ENCODE measurements around the gene PCGF3. TPM values are rescaled to one million over a fixed set of nuclear protein-coding genes. Genes with fewer than 3 reads are reported as not detected.

PCGF3 gene
- polyA plus RNA-seq, 1 experiment = 37.2 TPM

DNA sequence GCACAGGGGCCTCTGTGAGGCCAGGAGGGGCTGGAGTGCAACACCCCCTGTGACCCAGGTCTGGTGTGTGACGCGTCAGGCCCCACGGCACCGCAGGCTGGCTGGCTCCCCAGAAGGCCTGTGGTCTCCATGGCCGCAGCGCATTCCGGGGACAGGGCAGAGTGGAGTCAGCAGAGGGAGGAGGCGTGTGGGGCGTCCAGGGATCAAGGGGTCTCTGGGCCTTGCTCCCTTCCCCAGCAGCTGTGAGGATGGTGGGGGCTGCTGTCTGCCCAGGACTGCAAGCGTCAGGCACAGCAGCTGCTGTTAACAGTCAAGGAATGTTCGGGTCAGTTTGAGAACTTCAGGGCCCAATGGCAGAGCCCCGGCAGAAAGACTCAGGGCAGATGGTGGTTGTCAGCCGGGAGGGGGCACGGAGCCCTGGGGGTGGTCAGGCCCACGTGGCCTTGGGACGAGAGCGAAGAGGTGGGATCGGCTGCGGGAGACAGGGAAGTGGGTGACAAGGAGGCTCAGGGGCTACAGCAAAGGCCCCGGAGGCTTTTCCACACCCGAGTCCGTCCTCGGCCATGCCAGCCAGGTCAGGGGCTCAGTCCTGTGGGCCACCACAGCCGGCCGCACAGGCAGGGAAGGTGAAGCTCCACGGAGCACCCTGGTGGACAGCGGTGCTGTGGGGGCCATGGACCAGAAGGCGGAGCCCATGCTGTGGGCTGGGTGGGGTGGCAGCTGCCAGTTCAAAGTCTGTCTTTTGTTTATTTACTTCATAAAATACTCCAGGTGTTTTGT lies 18.3 kb downstream of the PCGF3 start:
- Histone ChIP-seq H3K27me3 (ENCODE audit: control insufficient read depth, insufficient read depth, low read length) (no peaks in the 10 kb centered on the region), H3K9me3 (ENCODE audit: control insufficient read depth, insufficient read depth, low read length) (peaks cover 32% of the 10 kb centered on the region), H3K27ac (ENCODE audit: low read depth, low read length) (no peak overlapping the region), H3K4me3 (ENCODE audit: low read depth, low read length) (no peak overlapping the region)
- TF ChIP-seq, protein P1, sequence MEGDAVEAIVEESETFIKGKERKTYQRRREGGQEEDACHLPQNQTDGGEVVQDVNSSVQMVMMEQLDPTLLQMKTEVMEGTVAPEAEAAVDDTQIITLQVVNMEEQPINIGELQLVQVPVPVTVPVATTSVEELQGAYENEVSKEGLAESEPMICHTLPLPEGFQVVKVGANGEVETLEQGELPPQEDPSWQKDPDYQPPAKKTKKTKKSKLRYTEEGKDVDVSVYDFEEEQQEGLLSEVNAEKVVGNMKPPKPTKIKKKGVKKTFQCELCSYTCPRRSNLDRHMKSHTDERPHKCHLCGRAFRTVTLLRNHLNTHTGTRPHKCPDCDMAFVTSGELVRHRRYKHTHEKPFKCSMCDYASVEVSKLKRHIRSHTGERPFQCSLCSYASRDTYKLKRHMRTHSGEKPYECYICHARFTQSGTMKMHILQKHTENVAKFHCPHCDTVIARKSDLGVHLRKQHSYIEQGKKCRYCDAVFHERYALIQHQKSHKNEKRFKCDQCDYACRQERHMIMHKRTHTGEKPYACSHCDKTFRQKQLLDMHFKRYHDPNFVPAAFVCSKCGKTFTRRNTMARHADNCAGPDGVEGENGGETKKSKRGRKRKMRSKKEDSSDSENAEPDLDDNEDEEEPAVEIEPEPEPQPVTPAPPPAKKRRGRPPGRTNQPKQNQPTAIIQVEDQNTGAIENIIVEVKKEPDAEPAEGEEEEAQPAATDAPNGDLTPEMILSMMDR (IDR thresholded peaks at IDR 0.05; ENCODE audit: low read depth, low read length) = no peak
- POLR2A ChIA-PET = no interaction called here
- DNase-seq (ENCODE audit: low read depth, low spot score) = no peak
- CTCF ChIA-PET = interaction anchor here (2.1 kb wide), 1 partner anchor 18 kb away, joined by 5 read pairs; no protein-coding TSS in a partner anchor

DNA sequence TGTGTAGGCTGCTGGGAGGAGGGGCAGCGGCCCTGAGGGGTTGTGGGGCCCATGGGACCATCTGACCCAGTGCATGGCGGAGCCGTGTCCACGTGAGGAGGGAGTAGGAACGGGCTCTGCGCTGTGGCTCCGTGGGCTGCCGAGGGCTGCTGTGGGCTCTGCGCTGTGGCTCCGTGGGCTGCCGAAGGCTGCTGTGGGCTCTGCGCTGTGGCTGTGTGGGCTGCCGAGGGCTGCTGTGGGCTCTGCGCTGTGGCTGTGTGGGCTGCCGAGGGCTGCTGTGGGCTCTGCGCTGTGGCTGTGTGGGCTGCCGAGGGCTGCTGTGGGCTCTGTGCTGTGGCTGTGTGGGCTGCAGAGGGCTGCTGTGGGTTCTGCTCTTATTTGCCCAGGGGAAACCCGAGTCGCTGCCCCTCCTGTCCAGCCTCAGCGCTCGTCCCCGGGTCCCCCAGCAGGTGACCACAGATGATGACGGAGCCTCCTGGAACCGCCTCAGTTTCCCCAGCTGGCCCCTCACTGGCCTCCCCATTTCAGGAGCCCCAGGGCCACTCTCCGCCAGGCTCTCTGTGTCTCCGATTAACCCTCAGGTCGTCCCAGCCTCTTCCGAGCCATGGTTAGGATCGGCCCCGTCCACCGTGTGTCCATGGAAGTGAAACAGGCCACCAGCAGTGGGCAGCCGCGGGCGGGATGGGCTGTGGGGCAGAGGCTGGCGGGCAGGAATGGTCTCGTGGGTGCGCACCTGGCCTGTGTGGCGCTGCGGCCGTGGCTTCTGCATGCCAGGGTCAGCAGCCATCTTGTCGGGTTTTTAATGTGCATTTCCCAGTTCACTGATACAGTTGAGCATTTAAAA lies 20.0 kb downstream of the PCGF3 start:
- CTCF ChIA-PET = interaction anchor here (2.1 kb wide), 1 partner anchor 17 kb away, joined by 5 read pairs; no protein-coding TSS in a partner anchor
- Histone ChIP-seq H3K4me3 (ENCODE audit: low read depth, low read length) (no peak overlapping the region), H3K9me3 (ENCODE audit: control insufficient read depth, insufficient read depth, low read length) (peaks cover 25% of the 10 kb centered on the region), H3K27me3 (ENCODE audit: control insufficient read depth, insufficient read depth, low read length) (no peaks in the 10 kb centered on the region), H3K27ac (ENCODE audit: low read depth, low read length) (peak overlapping the region; percentile 80)
- TF ChIP-seq, protein P1 (IDR thresholded peaks at IDR 0.05; ENCODE audit: low read depth, low read length) = no peak
- POLR2A ChIA-PET = no interaction called here
- no peak for DNase-seq (ENCODE audit: low read depth, low spot score)

DNA sequence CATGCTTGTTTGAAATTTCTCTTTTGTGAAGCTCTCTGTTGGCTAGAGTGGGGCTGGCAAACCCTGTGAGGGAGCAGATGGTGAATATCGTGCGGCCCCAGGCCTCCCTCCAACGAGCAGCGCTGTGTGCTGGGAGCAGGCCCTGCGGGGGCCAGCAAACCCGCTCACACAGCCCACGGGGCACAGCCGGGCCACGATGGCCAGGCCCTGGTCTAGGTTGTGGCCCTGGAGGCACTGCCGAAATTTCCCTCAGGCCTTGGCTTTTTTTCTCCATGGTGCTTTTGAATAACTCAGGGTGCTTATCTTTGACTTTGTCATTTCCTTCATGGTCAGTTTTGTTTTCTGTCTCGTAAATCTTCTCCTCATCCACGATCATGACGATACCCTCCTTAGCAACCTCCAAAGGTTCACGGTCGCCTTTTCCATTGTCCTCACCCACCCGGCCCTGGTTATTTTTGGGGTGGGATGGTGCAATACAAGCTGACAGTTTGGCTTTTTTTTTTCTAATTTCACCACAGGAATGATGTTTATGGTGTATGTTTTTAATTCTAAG lies 20.7 kb downstream of the PCGF3 start:
- Histone ChIP-seq H3K27ac (ENCODE audit: low read depth, low read length) (peak overlapping the region; percentile 80), H3K4me3 (ENCODE audit: low read depth, low read length) (no peak overlapping the region), H3K27me3 (ENCODE audit: control insufficient read depth, insufficient read depth, low read length) (no peaks in the 10 kb centered on the region), H3K9me3 (ENCODE audit: control insufficient read depth, insufficient read depth, low read length) (peaks cover 28% of the 10 kb centered on the region)
- DNase-seq (ENCODE audit: low read depth, low spot score) = no peak
- CTCF ChIA-PET = no interaction called here
- POLR2A ChIA-PET = interaction anchor here (0.7 kb wide), 1 partner anchor 23 kb away, joined by 3 read pairs; no protein-coding TSS in a partner anchor
- TF ChIP-seq, protein P1 (IDR thresholded peaks at IDR 0.05; ENCODE audit: low read depth, low read length) = no peak

DNA sequence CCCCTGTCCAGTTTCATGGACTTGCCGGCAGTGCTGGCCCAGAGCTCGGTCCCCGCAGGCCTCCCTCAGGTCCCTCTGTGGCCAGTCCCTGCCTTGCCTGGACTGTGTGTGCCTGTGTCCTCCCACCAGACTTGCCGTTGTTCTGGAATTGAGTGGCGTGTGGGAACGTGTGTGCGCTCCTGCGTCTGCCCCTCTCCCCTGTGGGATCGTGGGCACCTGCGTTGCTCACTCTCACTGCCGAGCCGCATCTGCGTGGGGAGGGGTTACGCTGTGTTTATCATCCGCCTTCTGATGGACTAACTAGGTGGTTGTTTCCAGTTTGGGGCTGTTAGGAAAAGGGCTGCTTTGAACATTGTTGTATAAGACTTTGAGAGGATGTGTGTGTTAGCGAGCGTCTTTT lies 21.2 kb downstream of the PCGF3 start:
- DNase-seq (ENCODE audit: low read depth, low spot score) = no peak
- no peaks in the 10 kb centered on the region for H3K27me3 ChIP-seq (ENCODE audit: control insufficient read depth, insufficient read depth, low read length)
- POLR2A ChIA-PET = interaction anchor here (0.7 kb wide), 2 partner anchors 11 to 23 kb away, joined by 3 read pairs; no protein-coding TSS in a partner anchor
- CTCF ChIA-PET = no interaction called here
- TF ChIP-seq, protein P1 (IDR thresholded peaks at IDR 0.05; ENCODE audit: low read depth, low read length) = no peak
- H3K9me3 ChIP-seq (ENCODE audit: control insufficient read depth, insufficient read depth, low read length) = peaks cover 23% of the 10 kb centered on the region
- 0 out of 2 replicates have a peak overlapping the region, but pooled peaks have one; percentile 4 for H3K4me3 ChIP-seq (ENCODE audit: low read depth, low read length)
- peak overlapping the region; percentile 47 for H3K27ac ChIP-seq (ENCODE audit: low read depth, low read length)

Measured in AG04450 (cell line).